HG03175 (cell line): ENCODE measurements around the gene TOX3.

Experiments used
- ATAC-seq: cut with Tn5 transposase; IDR thresholded peaks from one replicate; pipeline ENCODE4 v1.9.1; 2021; ENCODE audit warnings: mild to moderate bottlenecking, moderate library complexity; ENCODE audit not compliant: unreplicated experiment

The TOX3 gene

GRCh38 chr16:52496051-52496876 is 50.7 kb downstream of the TOX3 start:
- ATAC-seq = no peak

- ATAC-seq = no peak
These were observed 52.3 kb downstream of the TOX3 start for GRCh38 chr16:52494621-52495020.

DNA sequence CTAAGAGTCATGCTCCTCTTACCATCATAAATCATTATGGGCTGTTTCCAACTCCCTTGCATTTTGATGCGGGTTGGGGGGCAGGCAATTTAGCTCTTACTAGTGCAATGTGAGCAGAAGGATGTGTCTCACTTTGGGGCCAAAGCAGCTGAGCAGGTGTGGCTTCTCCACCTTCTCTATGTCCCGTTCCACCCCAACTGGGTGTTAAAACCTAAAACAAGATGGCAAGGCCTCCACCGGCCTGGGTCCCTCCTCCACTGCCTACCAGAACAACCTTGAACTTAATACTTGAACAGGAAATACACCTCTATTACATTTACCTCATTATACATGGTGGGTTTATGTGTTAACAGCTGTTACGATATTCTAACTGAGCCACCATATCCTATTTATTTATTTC is 52.8 kb downstream of the TOX3 start:
- no peak for ATAC-seq

- peak; percentile 57 for ATAC-seq
These were observed 54.1 kb downstream of the TOX3 start for GRCh38 chr16:52492789-52493357.

- no peak for ATAC-seq
These were observed 55.7 kb downstream of the TOX3 start for GRCh38 chr16:52491216-52491615.

DNA sequence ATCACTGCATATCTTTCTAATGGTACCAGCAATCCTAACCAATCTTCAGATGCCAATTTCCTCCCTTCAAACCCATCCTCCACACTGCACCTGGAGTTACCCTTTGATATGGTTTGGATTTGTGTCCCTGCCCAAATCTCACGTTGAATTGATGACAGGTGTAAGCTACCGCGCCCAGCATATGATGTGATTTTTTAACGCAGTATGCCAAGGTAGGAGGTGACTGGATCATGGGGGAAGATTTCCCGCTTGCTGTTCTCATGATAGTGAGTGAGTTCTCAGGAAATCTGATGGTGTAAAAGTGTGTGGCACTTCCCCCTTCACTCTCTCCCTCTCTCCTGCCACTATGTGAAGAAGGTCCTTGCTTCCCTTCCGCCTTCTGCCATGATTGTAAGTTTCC is 57.0 kb downstream of the TOX3 start:
- no peak for ATAC-seq

DNA sequence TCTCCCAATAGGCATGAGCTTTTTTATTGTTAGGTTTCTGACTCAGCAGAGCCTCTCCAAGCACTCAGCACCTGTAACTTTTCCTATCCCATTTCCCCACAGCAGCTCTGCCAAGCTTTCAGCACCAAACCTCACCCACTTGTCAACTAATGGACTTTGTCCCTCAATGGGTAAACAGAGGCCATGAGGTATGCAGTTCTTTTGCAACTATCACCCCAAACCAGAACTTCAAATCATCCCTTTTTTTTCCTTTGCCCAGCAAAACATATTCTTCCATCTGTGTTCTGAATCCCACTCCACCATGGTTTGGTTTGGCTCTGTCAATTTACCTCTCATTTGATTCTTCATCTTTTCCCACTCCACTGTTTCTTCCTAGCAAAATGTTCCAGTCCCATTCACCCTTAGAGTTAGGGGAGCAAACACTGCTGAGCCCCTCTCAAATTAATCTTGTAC is 58.1 kb downstream of the TOX3 start:
- no peak for ATAC-seq

- no peak for ATAC-seq
These were observed 59.0 kb downstream of the TOX3 start for GRCh38 chr16:52487849-52488457.

- no peak for ATAC-seq
These were observed 66.7 kb downstream of the TOX3 start for GRCh38 chr16:52480237-52480636.

DNA sequence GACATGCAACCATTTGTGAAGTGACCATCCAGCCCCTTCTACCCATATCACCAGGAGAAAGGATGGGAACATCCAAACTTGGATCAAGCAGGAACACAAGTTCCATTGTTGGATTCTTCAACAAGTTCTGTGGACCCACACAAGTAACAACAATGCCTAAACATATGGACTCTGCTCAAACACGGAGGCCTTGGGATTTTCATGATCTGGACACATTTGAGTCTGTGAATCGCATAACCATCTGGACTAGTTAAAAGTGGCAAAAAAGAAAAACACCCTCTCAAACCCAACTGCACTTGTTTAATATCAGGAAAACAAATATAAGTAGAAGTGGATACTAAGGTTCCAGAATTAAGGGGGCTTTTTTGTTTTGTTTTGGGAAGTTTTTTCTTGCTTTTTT is 70.8 kb downstream of the TOX3 start:
- ATAC-seq = no peak

DNA sequence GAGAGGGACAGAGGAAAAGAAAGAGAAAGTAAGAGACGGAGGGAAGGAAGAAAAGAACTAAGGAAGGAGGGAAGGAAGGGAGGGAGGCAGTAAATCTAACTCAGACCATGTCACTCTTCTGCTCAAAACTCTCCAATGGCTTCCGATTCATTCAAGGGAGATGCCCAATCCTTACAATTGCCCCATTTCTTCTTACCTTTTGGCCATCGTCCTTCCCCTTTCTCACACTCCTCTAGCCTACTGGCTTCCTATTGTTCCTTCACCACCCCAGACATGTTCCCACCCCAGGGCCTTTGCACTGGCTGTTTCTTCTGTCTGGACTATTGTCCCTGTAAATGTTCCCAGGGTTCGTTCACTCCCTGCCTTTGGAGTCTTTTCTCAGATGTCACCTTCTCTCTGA is 72.3 kb downstream of the TOX3 start:
- no peak for ATAC-seq

DNA sequence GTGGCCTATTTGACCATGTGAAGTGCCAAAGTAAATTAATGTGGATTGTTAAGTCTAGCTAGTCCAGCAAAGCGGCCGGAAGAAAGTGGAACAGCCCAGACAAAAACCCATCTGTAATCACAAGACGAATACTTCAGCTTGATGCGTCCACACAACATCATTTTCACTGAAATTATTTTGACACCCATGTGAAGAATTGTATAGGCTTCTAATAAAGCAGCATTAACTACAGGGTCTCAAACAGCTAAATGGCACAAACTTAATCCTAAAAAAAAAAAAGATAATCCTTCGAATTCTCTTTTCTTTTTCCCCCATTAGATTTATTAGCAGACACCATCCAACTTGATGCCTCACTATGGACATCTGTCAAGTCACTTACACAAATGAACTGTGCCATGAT is 73.8 kb downstream of the TOX3 start:
- ATAC-seq = no peak

- ATAC-seq = no peak
These were observed 75.1 kb downstream of the TOX3 start for GRCh38 chr16:52471650-52472370.

- ATAC-seq = no peak
These were observed 76.4 kb downstream of the TOX3 start for GRCh38 chr16:52470585-52470984.

GRCh38 chr16:52469775-52470174 is 77.2 kb downstream of the TOX3 start:
- ATAC-seq = no peak

DNA sequence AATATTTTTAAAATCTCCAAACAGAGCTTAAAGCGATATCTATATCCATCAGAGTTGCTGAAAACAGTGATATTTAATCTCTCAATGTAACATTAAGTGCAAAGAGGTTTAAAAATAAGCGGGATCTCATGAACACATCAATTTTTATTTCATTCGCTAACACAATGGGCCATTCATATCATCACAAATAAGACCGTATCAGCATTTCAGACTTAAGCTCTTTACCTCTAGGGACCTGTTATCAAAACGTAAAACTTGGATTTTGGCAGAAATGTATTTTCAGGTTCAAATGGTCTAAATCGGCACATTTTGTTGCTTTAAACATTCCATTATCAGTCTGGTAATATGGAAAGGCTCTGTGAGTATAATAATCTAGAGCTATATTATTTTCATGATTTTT is 77.9 kb downstream of the TOX3 start:
- ATAC-seq = no peak

- ATAC-seq = no peak
These were observed 79.2 kb downstream of the TOX3 start for GRCh38 chr16:52467753-52468152.

DNA sequence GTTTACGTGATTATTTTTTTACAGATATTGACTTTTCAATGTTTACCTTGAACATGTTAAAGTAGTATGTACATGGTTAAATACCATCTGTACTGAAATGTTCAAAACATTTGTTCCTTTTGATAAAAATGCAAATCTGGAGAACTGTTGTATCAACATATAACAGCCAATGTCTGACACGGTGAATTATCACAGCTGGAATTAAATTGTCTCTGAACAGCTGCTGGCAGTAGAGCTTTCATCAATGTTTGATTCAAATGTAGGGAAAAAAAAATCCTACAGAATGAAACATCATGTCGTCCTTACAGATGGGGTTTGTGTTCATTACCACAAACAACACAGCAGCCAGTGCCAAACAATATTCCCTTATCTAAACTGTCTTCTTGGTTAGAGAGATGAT is 79.9 kb downstream of the TOX3 start:
- no peak for ATAC-seq

GRCh38 chr16:52465711-52466267 is 81.2 kb downstream of the TOX3 start:
- no peak for ATAC-seq

DNA sequence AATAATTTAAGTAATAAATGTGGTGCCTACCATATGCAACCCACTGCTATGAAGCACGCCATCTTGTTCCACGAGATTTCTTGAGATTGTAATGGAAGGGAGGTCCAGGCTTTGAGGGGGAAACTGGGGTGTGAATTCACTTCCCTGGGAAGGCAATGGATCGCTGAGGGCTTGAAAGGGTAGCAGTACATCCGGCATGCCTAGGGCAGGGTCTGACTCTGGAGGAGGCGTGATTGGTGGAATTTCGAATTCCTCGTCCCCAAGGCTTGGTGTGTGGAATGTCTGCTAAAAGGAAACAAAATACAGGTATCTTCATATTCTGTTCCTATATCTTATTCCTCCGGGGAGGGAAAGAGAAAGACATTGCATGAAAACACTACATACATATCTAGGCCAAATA is 83.0 kb downstream of the TOX3 start:
- no peak for ATAC-seq

- no peak for ATAC-seq
These were observed 84.1 kb downstream of the TOX3 start for GRCh38 chr16:52462816-52463215.
